Gastrocnemius medialis (tissue), 4 donors: Measurements from ENCODE around the gene SRP68. TPM values are rescaled to one million over a fixed set of nuclear protein-coding genes. Genes with fewer than 3 reads are reported as not detected.

ENCODE experiments used
- ATAC-seq, 2 donors: fragments of 150-250 bp; one replicate each; pipeline ENCODE4 v1.9.1; 2016
- DNase-seq, 2 donors: peaks; one replicate each; pipeline ENCODE4 v3.0.0-alpha.2; 2019
- H3K27ac ChIP-seq, 4 donors: fragments of 200-600 bp; sonication (generic); 1 replicate in 1 of 4; 2 replicates in 3 of 4; pipeline ENCODE4 v1.5.1; 2016 to 2018; ENCODE audit warnings: mild to moderate bottlenecking in 2 of 4, moderate library complexity in 1 of 4
- H3K27me3 ChIP-seq, 3 donors: fragments of 200-600 bp; sonication (generic) in 2 of 3; 1 replicate in 1 of 3; 2 replicates in 2 of 3; pipeline versions ENCODE4 v1.5.1 to v1.6.0; 2016 to 2019; ENCODE audit warnings: mild to moderate bottlenecking in 1 of 3, moderate library complexity in 1 of 3
- H3K36me3 ChIP-seq, 2 donors: fragments of 200-600 bp; sonication (generic) in 1 of 2; one replicate each; pipeline ENCODE4 v1.5.1; 2017 to 2018
- H3K4me1 ChIP-seq, 2 donors: fragments of 200-600 bp; sonication (generic) in 1 of 2; one replicate each; pipeline ENCODE4 v1.5.1; 2016 to 2017; ENCODE audit warnings: mild to moderate bottlenecking in 2 of 2
- H3K4me3 ChIP-seq, 4 donors: fragments of 200-600 bp; sonication (generic) in 3 of 4; 1 replicate in 1 of 4; 2 replicates in 3 of 4; pipeline ENCODE4 v1.5.1; 2016 to 2019; ENCODE audit warnings: mild to moderate bottlenecking in 2 of 4
- H3K9me3 ChIP-seq, 3 donors: fragments of 200-600 bp; sonication (generic) in 2 of 3; 1 replicate in 1 of 3; 2 replicates in 2 of 3; pipeline ENCODE4 v1.5.1; 2016 to 2019
- CTCF ChIP-seq, 5 experiments: fragments of 450-650 bp in 3 of 5; fragments of 200-600 bp in 2 of 5; sonication (generic) in 2 of 5; IDR thresholded peaks in 4 of 5; conservative IDR thresholded peaks in 1 of 5; 1 replicate in 4 of 5; 2 replicates in 1 of 5; pipeline ENCODE4 v1.5.1; 2016 to 2019; ENCODE audit warnings: antibody characterized with exemption in 5 of 5, mild to moderate bottlenecking in 3 of 5, moderate library complexity in 3 of 5
- POLR2A ChIP-seq, 2 donors: fragments of 450-650 bp; IDR thresholded peaks; one replicate each; pipeline ENCODE4 v1.6.1; 2017; ENCODE audit warnings: antibody characterized with exemption in 2 of 2, mild to moderate bottlenecking in 2 of 2, moderate library complexity in 2 of 2
- in situ Hi-C, 4 donors: fragments of 200-750 bp; cut with MboI; loops; one replicate each; pipeline versions ENCODE4 v1.15.0 to v1.8.0; 2017; ENCODE audit warnings: low sequenced_read_pairs in 4 of 4
- intact Hi-C: fragments of 100-400 bp; cut with DNase I; formaldehyde crosslinking; loops from one replicate; pipeline ENCODE4 v1.15.1; 2023; ENCODE audit warnings: low total_unique reads
- total RNA-seq, 4 donors: library from RNA; depleted of rRNA; stranded (reverse); fragments of >200 nt; gene quantifications; one replicate each; pipeline versions ENCODE4 v1.1.0 to v1.2.3, GENCODE V29; 2016

The SRP68 gene
- total RNA-seq, 4 donors from 2014 or later = 33.0 to 76.7 (median 66.7) TPM

DNA sequence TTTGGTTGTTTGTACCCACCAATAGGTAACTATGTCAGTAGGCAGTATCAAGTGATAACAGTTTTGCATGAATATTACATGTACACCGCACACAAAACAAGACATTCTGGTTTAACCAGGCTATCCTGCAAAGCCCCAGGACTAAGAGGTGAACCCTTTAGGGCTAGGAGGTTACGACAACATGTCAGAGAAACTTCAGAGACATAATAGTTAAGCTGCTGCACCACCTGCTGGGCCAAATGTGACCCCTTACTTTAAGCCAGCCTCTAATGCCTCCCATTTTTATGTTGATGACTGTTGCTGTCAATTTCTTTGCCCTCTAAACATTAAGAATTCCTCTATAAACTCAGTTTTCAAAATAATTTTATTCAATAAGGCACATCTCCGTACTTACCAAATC lies 15.4 kb downstream of the SRP68 start:
- Histone ChIP-seq H3K36me3 (peaks cover 0 to 87% of the 10 kb centered on the region in 2 donors), H3K4me1 (no peaks in the 10 kb centered on the region), H3K4me3 (no peak overlapping the region), H3K9me3 (no peaks in the 10 kb centered on the region), H3K27ac (no peak overlapping the region), H3K27me3 (no peaks in the 10 kb centered on the region)
- DNase-seq = no peak
- intact Hi-C loops = no loop called here
- TF ChIP-seq POLR2A (IDR thresholded peaks at IDR 0.05) (no peak), CTCF (IDR thresholded peaks at IDR 0.05 in 4 of 5, conservative IDR thresholded peaks at IDR 0.05 in 1 of 5) (no peak)
- no peak for ATAC-seq
- in situ Hi-C loops = no loop called here

GRCh38 chr17:76054112-76054476 lies 18.2 kb downstream of the SRP68 start:
- in situ Hi-C loops (no loop called here), intact Hi-C loops (no loop called here)
- Histone ChIP-seq H3K4me1 (peaks cover 0 to 5% of the 10 kb centered on the region in 2 donors), H3K27me3 (no peaks in the 10 kb centered on the region), H3K4me3 (no peak overlapping the region), H3K27ac (no peak overlapping the region), H3K9me3 (no peaks in the 10 kb centered on the region), H3K36me3 (peaks cover 0 to 77% of the 10 kb centered on the region in 2 donors)
- no peak for DNase-seq
- TF ChIP-seq POLR2A (IDR thresholded peaks at IDR 0.05) (no peak), CTCF (IDR thresholded peaks at IDR 0.05 in 4 of 5, conservative IDR thresholded peaks at IDR 0.05 in 1 of 5) (no peak)
- no peak for ATAC-seq

GRCh38 chr17:76053246-76054111 lies 18.8 kb downstream of the SRP68 start:
- peaks cover 0 to 77% of the 10 kb centered on the region in 2 donors for H3K36me3 ChIP-seq
- intact Hi-C loops = no loop called here
- in situ Hi-C loops = no loop called here

GRCh38 chr17:76051561-76051960 lies 20.8 kb downstream of the SRP68 start:
- Histone ChIP-seq H3K4me1 (peaks cover 0 to 5% of the 10 kb centered on the region in 2 donors), H3K9me3 (no peaks in the 10 kb centered on the region), H3K36me3 (peaks cover 0 to 77% of the 10 kb centered on the region in 2 donors), H3K27me3 (no peaks in the 10 kb centered on the region), H3K4me3 (no peak overlapping the region), H3K27ac (peak overlapping the region in 3 of 4 donors; percentile 28 to 46 (median 35))
- in situ Hi-C loops (no loop called here), intact Hi-C loops (no loop called here)
- ATAC-seq (no peak), DNase-seq (no peak)
- TF ChIP-seq POLR2A (IDR thresholded peaks at IDR 0.05) = no peak
- TF ChIP-seq CTCF (IDR thresholded peaks at IDR 0.05 in 4 of 5, conservative IDR thresholded peaks at IDR 0.05 in 1 of 5) = no peak

More at GRCh38 chr17:76053246-76054111, 18.8 kb downstream of the SRP68 start:
- TF ChIP-seq POLR2A (IDR thresholded peaks at IDR 0.05) (no peak), CTCF (IDR thresholded peaks at IDR 0.05 in 4 of 5, conservative IDR thresholded peaks at IDR 0.05 in 1 of 5) (no peak)
- peaks cover 0 to 5% of the 10 kb centered on the region in 2 donors for H3K4me1 ChIP-seq
- H3K27ac ChIP-seq = no peak overlapping the region
- ATAC-seq (no peak), DNase-seq (no peak)
- no peaks in the 10 kb centered on the region for H3K9me3 ChIP-seq
- H3K4me3 ChIP-seq = no peak overlapping the region
- no peaks in the 10 kb centered on the region for H3K27me3 ChIP-seq
